Activated CD4-positive, alpha-beta memory T cell treated with anti-CD3 and anti-CD28 coated beads, Interleukin-2, amount 10 ng/mL, durations not matched to agents 7 days and 5 days (primary cell): ENCODE data around the gene FMNL3. TPM values are rescaled to one million over a fixed set of nuclear protein-coding genes. Genes with fewer than 3 reads are reported as not detected.
A peak's percentile ranks its signal among the peaks of the same experiment; 100 is the strongest.

Experiments
- CTCF ChIA-PET: fragments of 350-600 bp; sonication (Branson Sonifier 250); formaldehyde crosslinking; loops from one replicate; lab custom pipeline; 2021; ENCODE audit warnings: antibody characterized with exemption, inconsistent platforms; lab: Charles Lee
- POLR2A ChIA-PET: fragments of 350-600 bp; sonication (Branson Sonifier 250); formaldehyde crosslinking; loops from one replicate; lab custom pipeline; 2021; ENCODE audit warnings: antibody characterized with exemption; lab: Charles Lee
- DNase-seq: peaks from one replicate; pipeline ENCODE4 v3.0.0-alpha.2; 2020
- H3K27ac Mint-ChIP-seq: one replicate; pipeline ENCODE4 v1.8.0; 2021; ENCODE audit warnings: mild to moderate bottlenecking, mixed read lengths
- H3K27me3 Mint-ChIP-seq: one replicate; pipeline ENCODE4 v1.8.0; 2021; ENCODE audit warnings: mixed read lengths
- H3K36me3 Mint-ChIP-seq: one replicate; pipeline ENCODE4 v1.8.0; 2021; ENCODE audit warnings: low read depth, mixed read lengths
- H3K4me1 Mint-ChIP-seq: one replicate; pipeline ENCODE4 v1.8.0; 2021; ENCODE audit warnings: mixed read lengths
- H3K4me3 Mint-ChIP-seq: one replicate; pipeline ENCODE4 v1.8.0; 2021; ENCODE audit warnings: mild to moderate bottlenecking, mixed read lengths
- H3K9me3 Mint-ChIP-seq: one replicate; pipeline ENCODE4 v1.8.0; 2021; ENCODE audit warnings: mixed read lengths
- total RNA-seq, 2 experiments: library from RNA; stranded (reverse); gene quantifications; one replicate each; pipeline ENCODE4 v1.2.3, GENCODE V29; 2021

Gene FMNL3
- total RNA-seq, 2 experiments from 2014 or later, result 34.7 to 34.9 TPM

GRCh38 chr12:49689237-49689636 lies 18.0 kb downstream of the FMNL3 start:
- POLR2A ChIA-PET, result interaction anchor here (1.5 kb wide), 1 partner anchor 14 kb away, joined by 4 read pairs; no protein-coding TSS in a partner anchor
- H3K27me3 Mint-ChIP-seq, result no peaks in the 10 kb centered on the region

GRCh38 chr12:49687941-49688340 lies 19.3 kb downstream of the FMNL3 start:
- ChIA-PET CTCF (interaction anchor here (1.1 kb wide), 1 partner anchor 11 kb away, joined by 3 read pairs; no protein-coding TSS in a partner anchor), POLR2A (no interaction called here)
- Mint-ChIP-seq H3K4me1 (peaks cover 5% of the 10 kb centered on the region), H3K9me3 (no peaks in the 10 kb centered on the region), H3K4me3 (no peak overlapping the region), H3K27me3 (no peaks in the 10 kb centered on the region), H3K27ac (no peak overlapping the region), H3K36me3 (no peaks in the 10 kb centered on the region)
- no peak for DNase-seq

More at GRCh38 chr12:49689237-49689636, 18.0 kb downstream of the FMNL3 start:
- no peak overlapping the region for H3K27ac Mint-ChIP-seq
- CTCF ChIA-PET, result interaction anchor here (1.1 to 1.2 kb wide), 2 partner anchors 12 to 41 kb away, joined by 3 read pairs; no protein-coding TSS in a partner anchor
- no peak for DNase-seq
- no peaks in the 10 kb centered on the region for H3K9me3 Mint-ChIP-seq
- peaks cover 5% of the 10 kb centered on the region for H3K4me1 Mint-ChIP-seq
- no peak overlapping the region for H3K4me3 Mint-ChIP-seq
- no peaks in the 10 kb centered on the region for H3K36me3 Mint-ChIP-seq

GRCh38 chr12:49684310-49684854 lies 22.8 kb downstream of the FMNL3 start:
- Mint-ChIP-seq H3K27ac (no peak overlapping the region), H3K4me1 (no peaks in the 10 kb centered on the region), H3K4me3 (no peak overlapping the region), H3K9me3 (no peaks in the 10 kb centered on the region), H3K36me3 (no peaks in the 10 kb centered on the region), H3K27me3 (no peaks in the 10 kb centered on the region)
- ChIA-PET CTCF (interaction anchor here (0.6 kb wide), 1 partner anchor 57 kb away, joined by 3 read pairs; the partner anchor contains the start of gene TMBIM6), POLR2A (interaction anchor here (1.3 kb wide), 1 partner anchor 22 kb away, joined by 3 read pairs; the partner anchor contains the start of gene FMNL3)
- DNase-seq, result no peak

GRCh38 chr12:49683599-49684309 lies 23.5 kb downstream of the FMNL3 start:
- Mint-ChIP-seq H3K27ac (no peak overlapping the region), H3K9me3 (no peaks in the 10 kb centered on the region), H3K36me3 (no peaks in the 10 kb centered on the region), H3K4me1 (no peaks in the 10 kb centered on the region), H3K27me3 (no peaks in the 10 kb centered on the region), H3K4me3 (no peak overlapping the region)
- no peak for DNase-seq
- POLR2A ChIA-PET, result interaction anchor here (1.0 to 1.4 kb wide), 3 partner anchors 9 to 23 kb away, joined by 3 to 6 read pairs (median 3); partner anchors contain the start of gene FMNL3
- CTCF ChIA-PET, result interaction anchor here (0.6 kb wide), 1 partner anchor 57 kb away, joined by 3 read pairs; the partner anchor contains the start of gene TMBIM6

- Mint-ChIP-seq H3K4me3 (no peak overlapping the region), H3K9me3 (no peaks in the 10 kb centered on the region), H3K27me3 (no peaks in the 10 kb centered on the region), H3K4me1 (peaks cover 17% of the 10 kb centered on the region), H3K27ac (no peak overlapping the region), H3K36me3 (no peaks in the 10 kb centered on the region)
- POLR2A ChIA-PET, result interaction anchor here (2.0 to 3.1 kb wide), 2 partner anchors 10 to 17 kb away, joined by 8 to 9 read pairs; no protein-coding TSS in a partner anchor
- CTCF ChIA-PET, result interaction anchor here (1.0 to 1.3 kb wide), 2 partner anchors 9 to 36 kb away, joined by 3 to 4 read pairs; no protein-coding TSS in a partner anchor
- DNase-seq, result no peak
These were observed 27.1 kb downstream of the FMNL3 start for GRCh38 chr12:49680075-49680474.

GRCh38 chr12:49678711-49679110 lies 28.5 kb downstream of the FMNL3 start:
- POLR2A ChIA-PET, result interaction anchor here (2.0 kb wide), 1 partner anchor 8 kb away, joined by 9 read pairs; no protein-coding TSS in a partner anchor
- H3K27ac Mint-ChIP-seq, result no peak overlapping the region
- no peaks in the 10 kb centered on the region for H3K36me3 Mint-ChIP-seq
- H3K4me1 Mint-ChIP-seq, result peaks cover 28% of the 10 kb centered on the region
- H3K4me3 Mint-ChIP-seq, result no peak overlapping the region
- H3K27me3 Mint-ChIP-seq, result no peaks in the 10 kb centered on the region
- no peaks in the 10 kb centered on the region for H3K9me3 Mint-ChIP-seq
- CTCF ChIA-PET, result no interaction called here
- no peak for DNase-seq

GRCh38 chr12:49675137-49675536 lies 32.1 kb downstream of the FMNL3 start:
- Mint-ChIP-seq H3K27me3 (no peaks in the 10 kb centered on the region), H3K4me1 (peaks cover 63% of the 10 kb centered on the region), H3K9me3 (no peaks in the 10 kb centered on the region), H3K4me3 (no peak overlapping the region), H3K27ac (no peak overlapping the region), H3K36me3 (no peaks in the 10 kb centered on the region)
- ChIA-PET CTCF (interaction anchor here (1.5 kb wide), 2 partner anchors 34 to 66 kb away, joined by 3 to 6 read pairs; partner anchors contain the start of gene TMBIM6), POLR2A (interaction anchor here (1.1 to 7.3 kb wide), 6 partner anchors 8 to 350 kb away, joined by 3 to 80 read pairs (median 10); partner anchors contain the start of genes FMNL3, RACGAP1 and TMBIM6)
- DNase-seq, result no peak

- H3K27ac Mint-ChIP-seq, result peak overlapping the region; percentile 68
- ChIA-PET CTCF (interaction anchor here (0.6 to 1.5 kb wide), 5 partner anchors 29 to 576 kb away, joined by 3 to 6 read pairs (median 3); partner anchors contain the start of gene TMBIM6), POLR2A (interaction anchor here (1.0 to 7.3 kb wide), 10 partner anchors 8 to 351 kb away, joined by 3 to 80 read pairs (median 6); partner anchors contain the start of genes FMNL3, RACGAP1, SPATS2 and TMBIM6)
- H3K27me3 Mint-ChIP-seq, result no peaks in the 10 kb centered on the region
- no peaks in the 10 kb centered on the region for H3K9me3 Mint-ChIP-seq
- peaks cover 68% of the 10 kb centered on the region for H3K4me1 Mint-ChIP-seq
- peaks cover 3% of the 10 kb centered on the region for H3K36me3 Mint-ChIP-seq
- no peak for DNase-seq
- H3K4me3 Mint-ChIP-seq, result no peak overlapping the region
These were observed 32.8 kb downstream of the FMNL3 start for GRCh38 chr12:49674318-49674981.

GRCh38 chr12:49673446-49674317 lies 33.5 kb downstream of the FMNL3 start:
- no peak for DNase-seq

GRCh38 chr12:49672301-49673217 lies 34.6 kb downstream of the FMNL3 start:
- ChIA-PET CTCF (interaction anchor here (0.9 to 1.8 kb wide), 8 partner anchors 9 to 92 kb away, joined by 3 to 10 read pairs (median 4); no protein-coding TSS in a partner anchor), POLR2A (interaction anchor here (1.5 to 7.3 kb wide), 6 partner anchors 10 to 305 kb away, joined by 3 to 80 read pairs (median 10); partner anchors contain the start of genes FMNL3, SPATS2 and TMBIM6)
- Mint-ChIP-seq H3K27me3 (no peaks in the 10 kb centered on the region), H3K9me3 (no peaks in the 10 kb centered on the region), H3K4me3 (no peak overlapping the region), H3K36me3 (peaks cover 3% of the 10 kb centered on the region), H3K27ac (peak overlapping the region; percentile 94), H3K4me1 (peaks cover 80% of the 10 kb centered on the region)
- DNase-seq, result no peak

More at GRCh38 chr12:49673446-49674317, 33.5 kb downstream of the FMNL3 start:
- H3K27me3 Mint-ChIP-seq, result no peaks in the 10 kb centered on the region
- no peak overlapping the region for H3K4me3 Mint-ChIP-seq
- H3K27ac Mint-ChIP-seq, result peak overlapping the region; percentile 68
- H3K9me3 Mint-ChIP-seq, result no peaks in the 10 kb centered on the region
- ChIA-PET CTCF (interaction anchor here (0.8 to 1.8 kb wide), 10 partner anchors 10 to 93 kb away, joined by 3 to 10 read pairs (median 4); partner anchors contain the start of gene TMBIM6), POLR2A (interaction anchor here (1.0 to 7.3 kb wide), 10 partner anchors 9 to 352 kb away, joined by 3 to 80 read pairs (median 6); partner anchors contain the start of genes FMNL3, RACGAP1, SPATS2 and TMBIM6)
- H3K4me1 Mint-ChIP-seq, result peaks cover 71% of the 10 kb centered on the region
- H3K36me3 Mint-ChIP-seq, result peaks cover 3% of the 10 kb centered on the region
